Measurements from ENCODE around the gene HMCN2.

The HMCN2 gene

GRCh38 chr9:130438382-130438981 lies 172.9 kb downstream of the HMCN2 start:
- DNase-seq: no peak

GRCh38 chr9:130441031-130441430 lies 175.5 kb downstream of the HMCN2 start:
- DNase-seq: no peak

- no peak for DNase-seq
These were observed 177.3 kb downstream of the HMCN2 start for GRCh38 chr9:130442746-130443455.

GRCh38 chr9:130443456-130443801 lies 177.9 kb downstream of the HMCN2 start:
- DNase-seq: no peak

- DNase-seq: no peak
These were observed 178.4 kb downstream of the HMCN2 start for GRCh38 chr9:130443840-130444492.

GRCh38 chr9:130444565-130445221 lies 179.1 kb downstream of the HMCN2 start, which contains the start of gene ASS1:
Gene ASS1, plus strand, starts transcription at chr9:130444961. Its CDS starts 7,268 bp downstream, at chr9:130452229.
- no peak for DNase-seq

- DNase-seq: no peak
These were observed 179.9 kb downstream of the HMCN2 start for GRCh38 chr9:130445268-130445983.

GRCh38 chr9:130446101-130446861 lies 180.7 kb downstream of the HMCN2 start:
- no peak for DNase-seq

GRCh38 chr9:130447193-130447816 lies 181.7 kb downstream of the HMCN2 start:
- no peak for DNase-seq

GRCh38 chr9:130448035-130448624 lies 182.6 kb downstream of the HMCN2 start:
- DNase-seq: no peak

GRCh38 chr9:130448771-130449603 lies 183.4 kb downstream of the HMCN2 start:
- no peak for DNase-seq

GRCh38 chr9:130450344-130451003 lies 184.9 kb downstream of the HMCN2 start:
- no peak for DNase-seq

- DNase-seq: no peak
These were observed 185.4 kb downstream of the HMCN2 start for GRCh38 chr9:130451004-130451390.

- DNase-seq: peak; percentile 38
These were observed 186.2 kb downstream of the HMCN2 start for GRCh38 chr9:130451509-130452388.

- DNase-seq: no peak
These were observed 187.3 kb downstream of the HMCN2 start for GRCh38 chr9:130452835-130453234.

- no peak for DNase-seq
These were observed 187.9 kb downstream of the HMCN2 start for GRCh38 chr9:130453487-130453886.

- no peak for DNase-seq
These were observed 188.7 kb downstream of the HMCN2 start for GRCh38 chr9:130454096-130454811.

- DNase-seq: no peak
These were observed 189.3 kb downstream of the HMCN2 start for GRCh38 chr9:130454812-130455325.
